ENCODE measurements around the gene PSG5.
"Not testable (repeated sequence)": the region's sequence is repeated elsewhere in the genome, so short reads cannot be mapped to it uniquely, and the experiment has no call there.

GRCh38 chr19:43215881-43216280 is 29.5 kb upstream of the PSG5 start:
- not testable (repeated sequence) for TF ChIP-seq POLR2AphosphoS5 (IDR thresholded peaks at IDR 0.05; ENCODE audit: low read depth); CTCF (IDR thresholded peaks at IDR 0.05; ENCODE audit: insufficient read depth, low read length); GABPA (IDR thresholded peaks at IDR 0.05; ENCODE audit: low read depth); SPI1 (IDR thresholded peaks at IDR 0.05; ENCODE audit: borderline replicate concordance, low read depth)
- TF ChIP-seq, protein P1, sequence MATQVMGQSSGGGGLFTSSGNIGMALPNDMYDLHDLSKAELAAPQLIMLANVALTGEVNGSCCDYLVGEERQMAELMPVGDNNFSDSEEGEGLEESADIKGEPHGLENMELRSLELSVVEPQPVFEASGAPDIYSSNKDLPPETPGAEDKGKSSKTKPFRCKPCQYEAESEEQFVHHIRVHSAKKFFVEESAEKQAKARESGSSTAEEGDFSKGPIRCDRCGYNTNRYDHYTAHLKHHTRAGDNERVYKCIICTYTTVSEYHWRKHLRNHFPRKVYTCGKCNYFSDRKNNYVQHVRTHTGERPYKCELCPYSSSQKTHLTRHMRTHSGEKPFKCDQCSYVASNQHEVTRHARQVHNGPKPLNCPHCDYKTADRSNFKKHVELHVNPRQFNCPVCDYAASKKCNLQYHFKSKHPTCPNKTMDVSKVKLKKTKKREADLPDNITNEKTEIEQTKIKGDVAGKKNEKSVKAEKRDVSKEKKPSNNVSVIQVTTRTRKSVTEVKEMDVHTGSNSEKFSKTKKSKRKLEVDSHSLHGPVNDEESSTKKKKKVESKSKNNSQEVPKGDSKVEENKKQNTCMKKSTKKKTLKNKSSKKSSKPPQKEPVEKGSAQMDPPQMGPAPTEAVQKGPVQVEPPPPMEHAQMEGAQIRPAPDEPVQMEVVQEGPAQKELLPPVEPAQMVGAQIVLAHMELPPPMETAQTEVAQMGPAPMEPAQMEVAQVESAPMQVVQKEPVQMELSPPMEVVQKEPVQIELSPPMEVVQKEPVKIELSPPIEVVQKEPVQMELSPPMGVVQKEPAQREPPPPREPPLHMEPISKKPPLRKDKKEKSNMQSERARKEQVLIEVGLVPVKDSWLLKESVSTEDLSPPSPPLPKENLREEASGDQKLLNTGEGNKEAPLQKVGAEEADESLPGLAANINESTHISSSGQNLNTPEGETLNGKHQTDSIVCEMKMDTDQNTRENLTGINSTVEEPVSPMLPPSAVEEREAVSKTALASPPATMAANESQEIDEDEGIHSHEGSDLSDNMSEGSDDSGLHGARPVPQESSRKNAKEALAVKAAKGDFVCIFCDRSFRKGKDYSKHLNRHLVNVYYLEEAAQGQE (IDR thresholded peaks at IDR 0.05; ENCODE audit: insufficient replicate concordance, low read depth): not testable (repeated sequence)
